NB4 (cell line): ENCODE results near the gene HDAC7.

Experiments used
- DNase-seq: peaks from one replicate; pipeline ENCODE4 v3.0.0; 2010; ENCODE audit warnings: low read depth
- H3K4me3 ChIP-seq: one replicate; pipeline ENCODE4 v1.5.1; 2011; ENCODE audit warnings: mild to moderate bottlenecking, low read depth, low read length, moderate library complexity
- MYC ChIP-seq: IDR thresholded peaks from 2 replicates; pipeline ENCODE4 v1.6.1; 2011; ENCODE audit warnings: low read depth, low read length
- POLR2A ChIP-seq: IDR thresholded peaks from 2 replicates; pipeline ENCODE4 v1.6.1; 2011; ENCODE audit warnings: mild to moderate bottlenecking; ENCODE audit not compliant: insufficient read length; ENCODE audit errors: extremely low read depth
- TF ChIP-seq, protein P1 (sequence below): IDR thresholded peaks from 2 replicates; pipeline ENCODE4 v1.6.1; 2011; ENCODE audit warnings: low read depth, low read length
- TF ChIP-seq, protein P2 (sequence below): IDR thresholded peaks from one replicate; pipeline ENCODE4 v1.5.1; 2012; ENCODE audit warnings: low read depth, low read length

HDAC7 gene

DNA sequence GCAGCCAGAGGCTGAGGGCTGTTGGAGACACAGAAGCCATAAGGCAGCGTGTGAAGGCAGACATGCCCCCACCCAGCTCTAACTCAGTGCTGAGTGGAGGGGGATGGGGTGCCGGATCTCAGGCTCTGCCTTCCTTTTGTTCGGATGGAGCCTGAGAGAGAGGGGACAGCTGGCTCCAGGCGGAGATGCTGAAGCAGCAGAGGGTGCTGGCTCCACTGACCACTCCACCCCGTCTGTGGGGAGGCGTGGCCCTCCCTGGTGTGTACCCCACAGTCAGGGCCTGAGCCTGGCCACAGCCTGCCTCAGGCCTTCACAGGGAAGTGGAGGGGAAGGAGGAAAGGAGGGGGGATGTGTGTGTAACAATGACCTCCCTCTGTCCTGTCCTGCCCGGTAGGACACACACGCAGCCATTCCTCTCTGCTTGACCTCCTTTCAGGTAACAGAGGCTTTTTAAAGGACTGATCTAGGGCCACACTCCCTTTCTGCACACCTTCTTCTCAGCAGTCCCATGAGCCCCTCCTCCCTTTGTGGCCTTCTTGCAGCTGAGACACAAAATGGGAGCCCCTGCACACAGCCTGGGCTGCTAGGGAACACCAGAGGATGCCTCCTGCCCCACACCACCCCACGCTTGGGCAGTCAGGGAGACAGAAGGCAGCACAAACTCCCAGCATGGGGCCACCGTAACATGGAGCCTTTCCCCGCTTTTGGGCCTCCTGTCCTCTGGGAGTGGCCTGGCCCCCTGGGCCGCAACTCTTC lies 84.8 kb downstream of the HDAC7 start:
- TF ChIP-seq POLR2A (no peak), MYC (no peak)
- TF ChIP-seq, protein P1, sequence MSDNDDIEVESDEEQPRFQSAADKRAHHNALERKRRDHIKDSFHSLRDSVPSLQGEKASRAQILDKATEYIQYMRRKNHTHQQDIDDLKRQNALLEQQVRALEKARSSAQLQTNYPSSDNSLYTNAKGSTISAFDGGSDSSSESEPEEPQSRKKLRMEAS = no peak
- TF ChIP-seq, protein P2, sequence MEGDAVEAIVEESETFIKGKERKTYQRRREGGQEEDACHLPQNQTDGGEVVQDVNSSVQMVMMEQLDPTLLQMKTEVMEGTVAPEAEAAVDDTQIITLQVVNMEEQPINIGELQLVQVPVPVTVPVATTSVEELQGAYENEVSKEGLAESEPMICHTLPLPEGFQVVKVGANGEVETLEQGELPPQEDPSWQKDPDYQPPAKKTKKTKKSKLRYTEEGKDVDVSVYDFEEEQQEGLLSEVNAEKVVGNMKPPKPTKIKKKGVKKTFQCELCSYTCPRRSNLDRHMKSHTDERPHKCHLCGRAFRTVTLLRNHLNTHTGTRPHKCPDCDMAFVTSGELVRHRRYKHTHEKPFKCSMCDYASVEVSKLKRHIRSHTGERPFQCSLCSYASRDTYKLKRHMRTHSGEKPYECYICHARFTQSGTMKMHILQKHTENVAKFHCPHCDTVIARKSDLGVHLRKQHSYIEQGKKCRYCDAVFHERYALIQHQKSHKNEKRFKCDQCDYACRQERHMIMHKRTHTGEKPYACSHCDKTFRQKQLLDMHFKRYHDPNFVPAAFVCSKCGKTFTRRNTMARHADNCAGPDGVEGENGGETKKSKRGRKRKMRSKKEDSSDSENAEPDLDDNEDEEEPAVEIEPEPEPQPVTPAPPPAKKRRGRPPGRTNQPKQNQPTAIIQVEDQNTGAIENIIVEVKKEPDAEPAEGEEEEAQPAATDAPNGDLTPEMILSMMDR = no peak
- no peak overlapping the region for H3K4me3 ChIP-seq
- DNase-seq = no peak

DNA sequence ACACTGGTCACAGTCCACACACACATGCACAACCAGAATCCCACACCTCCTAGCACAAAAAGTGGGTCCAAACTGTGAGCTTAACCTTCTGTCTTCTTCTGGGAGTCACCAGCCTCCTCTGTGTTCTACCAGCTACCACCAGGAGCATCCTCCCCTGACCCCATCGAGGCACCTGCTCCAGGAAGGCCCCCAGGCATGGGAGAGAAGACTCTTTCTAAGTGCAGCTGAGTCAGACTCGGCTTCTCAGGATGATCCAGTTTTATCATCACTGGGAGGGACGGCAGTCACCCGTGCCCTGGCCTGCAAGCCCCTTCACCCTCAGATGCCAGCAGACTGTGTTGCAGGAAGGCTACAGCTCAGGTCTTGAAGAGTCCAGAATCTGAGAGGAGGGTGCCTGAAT lies 86.6 kb downstream of the HDAC7 start:
- no peak for DNase-seq
- no peak overlapping the region for H3K4me3 ChIP-seq
- TF ChIP-seq, protein P2 = no peak
- TF ChIP-seq MYC (no peak), POLR2A (no peak)
- TF ChIP-seq, protein P1 = no peak
